ENCODE results near the gene PRDM5. TPM values are rescaled to one million over a fixed set of nuclear protein-coding genes. Genes with fewer than 3 reads are reported as not detected.

Gene PRDM5
- total and polyA plus RNA-seq, 10 of the 15 experiments (the other 5 are each of a cell fraction or from before 2014, with no cell fraction given), result 0.07 TPM; not detected in 9

GRCh38 chr4:120902925-120903324 lies 19.6 kb downstream of the PRDM5 start:
- in situ Hi-C loops (cut with MboI), result no loop called here
- ChIA-PET POLR2A (no interaction called here), SMC1A (ENCODE audit: uncharacterized antibody, unreplicated experiment) (interaction anchor here (0.6 kb wide), 1 partner anchor 1432 kb away, joined by 3 read pairs; no protein-coding TSS in a partner anchor), CTCF (no interaction called here), RAD21 (ENCODE audit: unreplicated experiment) (no interaction called here)
- no peak for ATAC-seq
- no TSS peak for BruUV-seq (replicated peaks)
- no peaks in the 10 kb centered on the region for H3K79me2 ChIP-seq (ENCODE audit: control insufficient read depth, insufficient read depth, low read length)
- H3K36me3 ChIP-seq (ENCODE audit: control insufficient read depth in 2 of 2, insufficient read depth in 2 of 2, low read length in 1 of 2), result no peaks in the 10 kb centered on the region
- H4K20me1 ChIP-seq (ENCODE audit: control insufficient read depth, insufficient read depth), result no peaks in the 10 kb centered on the region
- H3K4me3 ChIP-seq, result no peak overlapping the region
- H3K27ac ChIP-seq (ENCODE audit: control insufficient read depth, insufficient read depth), result no peak overlapping the region
- FAIRE-seq, result no peak
- DNase-seq (ENCODE audit: low read depth, low spot score), result no peak
- no peak overlapping the region for H2AFZ ChIP-seq (ENCODE audit: control insufficient read depth, low read depth, low read length)
- no peaks in the 10 kb centered on the region; a peak in 1 of 4 replicates for H3K27me3 ChIP-seq (replicated peaks in 1 of 2; ENCODE audit: control insufficient read depth in 2 of 2, insufficient read depth in 2 of 2, low read length in 1 of 2)
- intact Hi-C loops (cut with micrococcal nuclease; ENCODE audit: unreplicated experiment), result no loop called here
- no peaks in the 10 kb centered on the region for H3K4me1 ChIP-seq (ENCODE audit: control insufficient read depth, insufficient read depth, low read length)
- H3K9me3 ChIP-seq (replicated peaks; ENCODE audit: control insufficient read depth, insufficient read depth, low read length), result no peaks in the 10 kb centered on the region
- no peak overlapping the region for H3K9ac ChIP-seq (ENCODE audit: control insufficient read depth, insufficient read depth, low read length)
- no peak overlapping the region for H3K4me2 ChIP-seq (ENCODE audit: control insufficient read depth, insufficient read depth)
- TF ChIP-seq FOXK2 (IDR thresholded peaks at IDR 0.05) (no peak), HCFC1 (IDR thresholded peaks at IDR 0.05; ENCODE audit: low read length) (no peak), CEBPB (IDR thresholded peaks at IDR 0.05; ENCODE audit: borderline replicate concordance in 1 of 2, low read depth in 2 of 2, low read length in 2 of 2) (no peak)

GRCh38 chr4:120901731-120902130 lies 20.8 kb downstream of the PRDM5 start:
- H3K79me2 ChIP-seq (ENCODE audit: control insufficient read depth, insufficient read depth, low read length), result no peaks in the 10 kb centered on the region
- no peaks in the 10 kb centered on the region for H3K9me3 ChIP-seq (replicated peaks; ENCODE audit: control insufficient read depth, insufficient read depth, low read length)
- no peak for DNase-seq (ENCODE audit: low read depth, low spot score)
- no peak overlapping the region for H3K27ac ChIP-seq (ENCODE audit: control insufficient read depth, insufficient read depth)
- H3K27me3 ChIP-seq (replicated peaks in 1 of 2; ENCODE audit: control insufficient read depth in 2 of 2, insufficient read depth in 2 of 2, low read length in 1 of 2), result no peaks in the 10 kb centered on the region; a peak in 1 of 4 replicates
- in situ Hi-C loops (cut with MboI) (no loop called here), intact Hi-C loops (cut with micrococcal nuclease; ENCODE audit: unreplicated experiment) (no loop called here)
- POLR2A ChIA-PET, result no interaction called here
- FAIRE-seq, result no peak
- CTCF ChIA-PET, result no interaction called here
- no peak overlapping the region for H3K4me2 ChIP-seq (ENCODE audit: control insufficient read depth, insufficient read depth)
- H3K4me3 ChIP-seq, result no peak overlapping the region
- no peaks in the 10 kb centered on the region for H3K36me3 ChIP-seq (ENCODE audit: control insufficient read depth in 2 of 2, insufficient read depth in 2 of 2, low read length in 1 of 2)
- no peaks in the 10 kb centered on the region for H4K20me1 ChIP-seq (ENCODE audit: control insufficient read depth, insufficient read depth)
- RAD21 ChIA-PET (ENCODE audit: unreplicated experiment), result no interaction called here
- no peaks in the 10 kb centered on the region for H3K4me1 ChIP-seq (ENCODE audit: control insufficient read depth, insufficient read depth, low read length)
- no TSS peak for BruUV-seq (replicated peaks)
- WGBS (ENCODE audit: insufficient coverage, insufficient replicate concordance, low lambda C conversion rate, missing lambda C conversion rate), result 14% methylated on average over 1 of the region's 1 CpG
- SMC1A ChIA-PET (ENCODE audit: uncharacterized antibody, unreplicated experiment), result interaction anchor here (1.0 kb wide), 1 partner anchor 10 kb away, joined by 3 read pairs; no protein-coding TSS in a partner anchor
- no peak for ATAC-seq
- no peak for TF ChIP-seq SRF (IDR thresholded peaks at IDR 0.05; ENCODE audit: low read depth in 2 of 2, low read length in 2 of 2)
- TF ChIP-seq ZBED1 (IDR thresholded peaks at IDR 0.05; ENCODE audit: borderline replicate concordance), result no peak
- TF ChIP-seq ZNF24 (IDR thresholded peaks at IDR 0.05), result no peak
- TF ChIP-seq ZBTB11 (CRISPR knock-in tag; IDR thresholded peaks at IDR 0.05), result no peak
- no peak for TF ChIP-seq RELA (IDR thresholded peaks at IDR 0.05; ENCODE audit: borderline replicate concordance, partially characterized antibody)
- no peak for TF ChIP-seq NFYB (IDR thresholded peaks at IDR 0.05; ENCODE audit: insufficient read depth, low read depth, low read length)
- TF ChIP-seq SMAD5 (IDR thresholded peaks at IDR 0.05; ENCODE audit: low read depth), result no peak
- no peak overlapping the region for H2AFZ ChIP-seq (ENCODE audit: control insufficient read depth, low read depth, low read length)
- H3K9ac ChIP-seq (ENCODE audit: control insufficient read depth, insufficient read depth, low read length), result no peak overlapping the region
